HG02938 (cell line): ENCODE results near the gene CILP2.
A peak's percentile ranks its signal among the peaks of the same experiment; 100 is the strongest.

Source experiments
- ATAC-seq: cut with Tn5 transposase; IDR thresholded peaks from one replicate; pipeline ENCODE4 v1.9.1; 2021; ENCODE audit warnings: mild to moderate bottlenecking, moderate library complexity; ENCODE audit not compliant: unreplicated experiment

Gene CILP2, protein sequence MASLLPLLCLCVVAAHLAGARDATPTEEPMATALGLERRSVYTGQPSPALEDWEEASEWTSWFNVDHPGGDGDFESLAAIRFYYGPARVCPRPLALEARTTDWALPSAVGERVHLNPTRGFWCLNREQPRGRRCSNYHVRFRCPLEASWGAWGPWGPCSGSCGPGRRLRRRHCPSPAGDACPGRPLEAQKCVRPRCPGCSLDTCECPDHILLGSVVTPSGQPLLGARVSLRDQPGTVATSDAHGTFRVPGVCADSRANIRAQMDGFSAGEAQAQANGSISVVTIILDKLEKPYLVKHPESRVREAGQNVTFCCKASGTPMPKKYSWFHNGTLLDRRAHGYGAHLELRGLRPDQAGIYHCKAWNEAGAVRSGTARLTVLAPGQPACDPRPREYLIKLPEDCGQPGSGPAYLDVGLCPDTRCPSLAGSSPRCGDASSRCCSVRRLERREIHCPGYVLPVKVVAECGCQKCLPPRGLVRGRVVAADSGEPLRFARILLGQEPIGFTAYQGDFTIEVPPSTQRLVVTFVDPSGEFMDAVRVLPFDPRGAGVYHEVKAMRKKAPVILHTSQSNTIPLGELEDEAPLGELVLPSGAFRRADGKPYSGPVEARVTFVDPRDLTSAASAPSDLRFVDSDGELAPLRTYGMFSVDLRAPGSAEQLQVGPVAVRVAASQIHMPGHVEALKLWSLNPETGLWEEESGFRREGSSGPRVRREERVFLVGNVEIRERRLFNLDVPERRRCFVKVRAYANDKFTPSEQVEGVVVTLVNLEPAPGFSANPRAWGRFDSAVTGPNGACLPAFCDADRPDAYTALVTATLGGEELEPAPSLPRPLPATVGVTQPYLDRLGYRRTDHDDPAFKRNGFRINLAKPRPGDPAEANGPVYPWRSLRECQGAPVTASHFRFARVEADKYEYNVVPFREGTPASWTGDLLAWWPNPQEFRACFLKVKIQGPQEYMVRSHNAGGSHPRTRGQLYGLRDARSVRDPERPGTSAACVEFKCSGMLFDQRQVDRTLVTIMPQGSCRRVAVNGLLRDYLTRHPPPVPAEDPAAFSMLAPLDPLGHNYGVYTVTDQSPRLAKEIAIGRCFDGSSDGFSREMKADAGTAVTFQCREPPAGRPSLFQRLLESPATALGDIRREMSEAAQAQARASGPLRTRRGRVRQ

DNA sequence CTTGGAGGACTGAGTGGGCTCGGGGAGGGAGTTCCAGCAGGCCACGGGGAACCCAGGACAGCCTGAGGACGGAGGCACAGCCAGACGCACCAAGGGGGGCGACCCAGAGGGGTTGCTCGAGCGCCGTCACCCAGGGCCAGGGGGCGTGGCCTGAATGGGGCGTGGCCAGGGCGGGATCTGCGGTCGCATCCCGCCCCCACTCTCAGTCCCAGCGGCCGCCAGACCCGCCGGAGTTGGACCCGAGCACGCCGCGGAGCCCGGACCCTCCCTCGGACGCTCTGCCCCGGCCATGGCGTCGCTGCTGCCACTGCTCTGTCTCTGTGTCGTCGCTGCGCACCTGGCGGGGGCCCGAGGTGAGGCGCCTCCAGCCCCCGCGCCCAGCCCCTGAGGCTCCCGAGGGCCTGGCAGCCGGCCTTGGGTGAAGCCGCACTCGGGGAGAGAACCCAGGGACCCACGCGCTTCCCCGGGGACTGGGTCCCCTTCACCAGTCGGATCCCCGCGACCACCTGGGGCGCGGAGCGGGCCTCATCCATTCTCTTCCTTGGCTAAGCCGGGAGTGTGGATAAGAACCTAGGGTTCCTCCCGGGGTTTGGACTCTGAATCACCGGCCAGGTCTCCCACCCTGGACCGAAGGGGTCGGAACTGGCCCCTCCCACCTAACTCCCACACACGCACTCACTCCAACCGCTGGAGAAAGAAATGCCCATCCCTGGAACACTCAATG lies at the start of gene CILP2:
TSS of gene CILP2 (plus strand) at position 205 of the 724 bp plus-strand sequence. CDS start at position 290, 85 bp downstream.
- ATAC-seq = no peak

DNA sequence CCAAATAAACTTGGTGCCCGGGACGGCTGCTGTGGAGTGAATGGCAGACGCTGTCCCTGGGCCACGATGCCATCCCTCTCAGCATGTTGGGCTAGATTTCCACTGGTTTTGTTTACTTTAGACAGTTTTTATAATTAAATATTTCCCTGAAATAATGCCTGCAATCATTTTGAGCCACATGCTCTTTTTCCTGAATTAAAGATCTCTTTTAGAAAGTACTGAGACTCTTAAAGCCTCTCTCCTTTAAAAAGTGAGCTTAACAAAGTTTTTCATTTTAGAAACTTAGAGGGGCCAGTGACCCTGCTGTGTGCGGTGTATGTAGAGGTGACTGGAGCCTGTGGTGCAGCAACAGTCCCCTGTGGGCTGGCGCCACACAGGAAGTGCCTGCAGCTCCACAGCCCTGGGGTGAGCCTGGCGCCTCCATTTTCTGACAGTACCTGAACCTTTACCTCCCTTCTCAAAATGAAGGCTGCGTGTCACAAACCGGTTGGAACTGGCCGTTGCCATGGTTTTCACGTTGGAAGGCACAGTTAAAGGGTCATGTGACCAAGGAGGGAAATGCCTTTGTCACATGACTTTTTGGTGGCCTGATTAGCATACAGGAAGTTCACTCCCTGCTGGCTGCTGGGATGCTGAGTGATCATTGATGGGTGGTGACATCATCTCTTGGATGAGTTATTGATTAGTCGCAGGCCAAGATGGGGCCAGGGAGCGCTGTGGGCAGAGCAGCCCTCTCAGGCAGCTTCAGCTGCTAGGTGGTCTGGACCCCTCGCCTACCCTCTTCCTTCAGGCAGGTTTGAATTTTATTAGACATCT lies 49.0 kb upstream of the CILP2 start:
- ATAC-seq = peak; percentile 52

DNA sequence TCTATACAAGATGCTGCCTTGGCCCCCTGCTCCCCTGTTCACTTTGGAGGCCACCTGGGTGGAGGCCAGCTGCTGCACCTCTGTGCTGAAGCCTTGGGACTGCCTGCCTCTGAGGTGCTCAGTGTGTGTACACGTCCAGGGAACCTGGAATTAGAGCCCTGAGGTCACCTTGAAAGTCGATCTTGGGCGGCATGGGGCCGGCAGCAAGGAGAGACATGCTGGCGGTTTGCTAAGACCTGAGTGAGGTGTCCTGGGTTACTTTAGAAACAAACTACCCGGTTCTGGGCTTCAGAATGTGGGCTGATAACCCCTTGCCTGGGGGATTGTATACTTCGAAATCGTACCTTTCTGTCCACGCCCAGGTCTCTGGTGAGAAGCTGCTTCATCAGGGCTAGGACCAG lies 48.3 kb upstream of the CILP2 start:
- no peak for ATAC-seq

DNA sequence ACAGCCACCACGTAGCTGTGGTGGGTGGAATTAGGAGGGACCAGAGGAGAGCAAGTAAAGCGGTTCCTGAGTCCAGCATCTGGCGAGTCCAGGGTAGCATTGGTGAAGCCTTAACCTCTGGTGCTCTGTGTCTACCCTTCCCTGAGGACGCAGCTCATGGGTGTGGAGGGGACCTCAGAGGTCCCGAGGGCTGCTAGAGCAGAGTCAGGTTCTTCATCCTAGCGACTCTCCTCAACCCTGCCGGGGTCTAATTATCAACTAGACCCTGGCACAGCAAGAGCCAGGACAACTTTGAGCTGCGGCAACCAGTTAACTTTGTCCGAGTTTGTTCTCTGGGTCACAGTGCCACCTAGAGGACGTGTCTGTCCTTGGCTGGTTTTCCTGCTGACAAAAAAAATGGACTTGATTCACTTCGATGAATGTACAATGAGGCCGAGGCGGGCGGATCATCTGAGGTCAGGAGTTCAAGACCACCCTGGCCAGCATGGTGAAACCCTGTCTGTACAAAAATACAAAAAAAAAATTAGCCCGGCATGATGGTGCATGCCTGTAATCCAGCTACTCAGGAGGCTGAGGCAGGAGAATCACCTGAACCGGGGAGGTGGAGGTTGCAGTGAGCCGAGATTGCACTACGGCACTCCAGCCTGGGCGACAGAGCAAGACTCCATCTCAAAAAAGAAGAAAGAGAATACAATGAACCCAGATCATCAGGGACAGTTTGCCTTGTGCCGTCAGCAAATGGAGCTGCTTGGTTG lies 47.7 kb upstream of the CILP2 start:
- no peak for ATAC-seq

DNA sequence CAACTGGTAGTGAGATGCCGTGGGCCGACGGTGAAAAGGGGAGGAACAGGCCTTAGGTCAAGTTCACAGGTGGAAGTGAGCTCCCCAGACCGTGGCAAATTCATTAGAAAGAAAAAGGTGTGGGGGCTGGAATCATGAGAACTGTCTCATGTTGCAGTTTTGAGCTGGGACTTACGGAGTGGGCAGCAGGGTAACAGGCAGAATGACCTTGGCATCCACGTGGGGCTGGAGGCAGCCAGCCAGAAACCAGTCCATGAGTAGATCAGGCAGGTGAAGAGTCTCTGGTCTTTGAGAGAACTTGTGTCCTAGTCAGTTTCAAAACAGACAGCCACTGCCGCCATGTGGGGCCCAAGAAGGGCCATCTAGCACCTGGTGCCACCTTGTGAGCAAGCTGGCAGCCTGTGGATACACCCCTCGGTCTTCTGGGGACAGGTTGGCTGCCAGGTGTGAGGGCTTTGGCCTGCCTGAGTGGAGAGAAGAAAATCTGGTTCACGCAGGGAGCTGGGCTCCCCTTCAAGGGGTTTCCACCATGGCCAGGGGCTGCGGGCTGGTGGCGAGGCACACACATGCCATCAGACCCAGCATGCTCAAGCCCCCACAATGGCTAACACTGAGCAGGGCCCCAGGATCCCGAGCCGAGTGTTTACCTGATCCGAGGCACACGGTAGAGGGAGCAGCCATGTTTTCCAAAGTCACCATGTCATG lies 46.6 kb upstream of the CILP2 start:
- no peak for ATAC-seq

DNA sequence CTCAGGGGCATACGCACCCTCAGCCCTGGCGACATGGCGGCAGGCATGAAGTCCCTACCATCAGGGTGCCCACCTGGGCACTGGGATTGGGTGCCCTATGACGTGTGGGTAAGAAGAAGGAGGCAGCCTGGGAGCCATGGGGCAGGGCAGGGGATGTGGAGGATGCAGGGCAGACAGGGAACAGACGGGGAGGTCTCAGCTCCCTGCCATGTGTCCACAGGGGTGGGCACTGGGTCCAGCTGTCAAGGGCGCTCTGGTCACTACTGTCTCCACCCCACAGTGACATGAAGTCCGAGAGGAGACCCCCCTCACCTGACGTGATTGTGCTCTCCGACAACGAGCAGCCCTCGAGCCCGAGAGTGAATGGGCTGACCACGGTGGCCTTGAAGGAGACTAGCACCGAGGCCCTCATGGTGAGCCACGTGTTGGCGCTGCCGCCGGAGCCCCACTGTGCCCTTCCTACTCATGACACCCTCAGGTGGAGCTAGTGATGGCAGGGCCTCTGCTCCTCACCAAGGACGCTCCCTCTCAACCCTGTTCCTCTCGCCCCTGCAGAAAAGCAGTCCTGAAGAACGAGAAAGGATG lies 45.9 kb upstream of the CILP2 start:
- no peak for ATAC-seq

DNA sequence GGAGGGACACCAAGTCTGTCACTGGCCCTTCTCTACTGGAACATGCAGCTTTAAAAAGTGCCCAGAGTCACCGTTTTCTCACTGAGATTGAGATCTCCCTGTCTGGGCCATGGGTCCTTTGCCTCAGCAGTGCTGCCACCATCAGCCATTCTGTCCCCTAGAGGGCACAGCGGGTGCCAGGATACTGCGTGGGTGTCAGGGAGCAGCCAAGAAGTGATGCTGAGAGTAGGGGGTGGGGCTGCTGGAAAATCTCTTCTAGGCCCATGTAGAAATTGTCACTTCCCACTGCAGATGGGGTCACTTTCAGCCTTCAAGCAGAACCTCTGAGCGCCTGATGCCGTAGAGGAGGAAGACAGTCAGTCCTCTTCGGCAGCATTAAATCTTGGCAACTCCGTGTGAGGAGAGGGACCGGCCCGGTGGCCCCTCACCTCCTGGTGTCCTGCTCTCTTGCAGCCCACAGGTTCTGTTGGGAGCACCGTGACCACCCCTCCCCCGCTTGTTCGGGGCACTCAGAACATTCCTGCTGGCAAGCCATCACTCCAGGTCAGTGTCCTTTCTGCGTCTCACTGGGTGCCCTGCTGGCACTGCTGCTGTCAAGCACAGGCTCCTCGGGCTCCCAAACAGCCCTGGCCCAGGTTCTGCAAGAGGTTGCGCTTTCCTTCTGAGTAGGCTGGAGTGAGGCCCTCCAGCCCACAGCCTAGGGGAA lies 44.1 kb upstream of the CILP2 start:
- no peak for ATAC-seq

DNA sequence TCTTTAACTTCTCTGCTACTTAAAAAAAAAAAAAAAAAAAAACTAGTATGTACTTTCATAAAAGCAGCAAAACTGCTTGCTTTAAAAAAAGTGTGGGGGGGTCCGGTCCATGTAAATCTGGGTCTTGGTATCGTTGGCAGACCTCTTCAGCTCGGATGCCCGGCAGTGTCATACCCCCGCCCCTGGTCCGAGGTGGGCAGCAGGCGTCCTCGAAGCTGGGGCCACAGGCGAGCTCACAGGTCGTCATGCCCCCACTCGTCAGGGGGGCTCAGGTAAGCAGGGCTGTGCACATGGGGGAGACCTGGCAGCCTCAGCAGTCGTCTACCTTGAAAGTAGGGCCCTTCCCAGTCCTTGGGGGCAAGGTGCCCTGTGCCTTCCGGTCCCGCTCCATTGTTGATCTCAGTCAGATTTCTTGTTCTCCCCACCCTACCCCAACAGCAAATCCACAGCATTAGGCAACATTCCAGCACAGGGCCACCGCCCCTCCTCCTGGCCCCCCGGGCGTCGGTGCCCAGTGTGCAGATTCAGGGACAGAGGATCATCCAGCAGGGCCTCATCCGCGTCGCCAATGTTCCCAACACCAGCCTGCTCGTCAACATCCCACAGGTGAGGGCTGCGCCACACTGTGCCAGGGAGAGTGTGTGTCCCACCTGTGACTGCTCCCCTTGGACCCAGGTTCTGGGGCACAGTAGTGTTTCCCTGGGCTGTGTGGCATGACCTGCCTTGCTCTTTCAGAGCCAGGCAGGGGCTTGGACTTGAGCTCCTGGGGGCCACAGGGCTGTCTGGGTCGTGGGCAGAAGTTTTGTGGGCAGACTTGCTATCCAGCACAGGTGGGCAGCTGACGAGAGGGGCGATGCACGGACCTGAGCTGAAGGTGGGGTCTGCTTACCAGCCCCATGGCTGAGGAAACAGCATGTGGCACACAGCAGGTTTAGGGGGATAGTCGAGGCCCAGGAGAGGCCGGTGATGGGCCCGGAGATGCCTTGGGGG lies 42.2 kb upstream of the CILP2 start:
- no peak for ATAC-seq

DNA sequence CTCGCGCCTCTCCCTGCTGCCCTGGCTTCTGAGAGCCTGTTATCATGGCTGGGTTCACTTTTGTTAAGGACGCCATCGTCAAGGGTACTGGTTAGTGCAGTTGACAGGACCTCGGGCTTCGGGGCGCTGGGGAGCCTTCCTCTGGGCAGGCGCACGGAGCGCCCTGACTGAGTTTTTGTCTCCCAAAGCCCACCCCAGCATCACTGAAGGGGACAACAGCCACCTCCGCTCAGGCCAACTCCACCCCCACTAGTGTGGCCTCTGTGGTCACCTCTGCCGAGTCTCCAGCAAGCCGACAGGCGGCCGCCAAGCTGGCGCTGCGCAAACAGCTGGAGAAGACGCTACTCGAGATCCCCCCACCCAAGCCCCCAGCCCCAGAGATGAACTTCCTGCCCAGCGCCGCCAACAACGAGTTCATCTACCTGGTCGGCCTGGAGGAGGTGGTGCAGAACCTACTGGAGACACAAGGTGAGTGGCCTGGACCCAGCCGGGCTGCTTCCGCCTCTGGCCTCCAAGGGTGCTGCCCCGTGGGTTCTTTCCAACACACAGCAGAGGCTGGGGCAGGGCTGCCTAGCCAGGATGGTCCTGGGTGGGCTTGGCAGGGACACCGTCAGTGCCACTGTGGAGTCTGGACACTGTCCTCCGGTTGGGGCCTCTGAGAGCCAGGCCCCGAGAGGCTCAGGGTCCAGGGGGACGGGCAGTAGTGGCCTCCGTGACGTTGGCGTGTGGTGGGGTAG lies 39.6 kb upstream of the CILP2 start:
- ATAC-seq = no peak

DNA sequence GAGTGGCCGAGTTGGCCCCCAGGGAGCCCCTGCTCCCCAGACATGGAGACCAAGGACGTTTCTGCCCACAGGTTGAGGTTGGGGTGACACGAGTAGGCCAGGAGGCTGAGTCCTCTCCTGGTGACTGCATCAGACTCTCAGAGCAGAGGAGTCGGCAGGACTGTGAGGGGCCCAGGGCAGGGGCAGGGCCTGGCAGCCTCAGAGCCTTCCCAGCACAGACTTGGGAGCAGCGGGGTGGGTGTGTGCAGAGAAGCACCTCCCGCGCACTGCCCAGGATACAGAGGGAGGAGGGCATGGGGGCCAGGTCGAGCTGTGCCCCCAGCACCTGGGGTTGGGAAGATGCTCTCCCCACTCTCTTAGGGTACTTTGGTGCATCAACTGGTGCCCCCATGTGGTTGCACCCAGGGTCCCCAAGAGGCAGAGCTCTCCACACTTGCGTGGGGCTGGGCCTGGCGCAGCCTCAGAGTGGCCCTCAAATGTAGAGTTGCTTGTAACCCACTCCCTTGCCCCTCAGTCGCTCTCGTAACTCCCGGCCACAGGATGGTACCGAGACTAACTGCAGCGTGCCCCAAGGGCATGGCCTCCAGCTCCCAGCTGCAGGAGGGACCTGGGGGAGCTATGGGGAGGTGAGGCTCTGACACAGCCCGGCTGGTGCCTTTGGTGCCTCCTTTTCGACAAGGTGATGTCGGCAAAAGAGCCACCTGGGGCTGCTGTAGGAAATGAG lies 38.6 kb upstream of the CILP2 start:
- ATAC-seq = no peak

DNA sequence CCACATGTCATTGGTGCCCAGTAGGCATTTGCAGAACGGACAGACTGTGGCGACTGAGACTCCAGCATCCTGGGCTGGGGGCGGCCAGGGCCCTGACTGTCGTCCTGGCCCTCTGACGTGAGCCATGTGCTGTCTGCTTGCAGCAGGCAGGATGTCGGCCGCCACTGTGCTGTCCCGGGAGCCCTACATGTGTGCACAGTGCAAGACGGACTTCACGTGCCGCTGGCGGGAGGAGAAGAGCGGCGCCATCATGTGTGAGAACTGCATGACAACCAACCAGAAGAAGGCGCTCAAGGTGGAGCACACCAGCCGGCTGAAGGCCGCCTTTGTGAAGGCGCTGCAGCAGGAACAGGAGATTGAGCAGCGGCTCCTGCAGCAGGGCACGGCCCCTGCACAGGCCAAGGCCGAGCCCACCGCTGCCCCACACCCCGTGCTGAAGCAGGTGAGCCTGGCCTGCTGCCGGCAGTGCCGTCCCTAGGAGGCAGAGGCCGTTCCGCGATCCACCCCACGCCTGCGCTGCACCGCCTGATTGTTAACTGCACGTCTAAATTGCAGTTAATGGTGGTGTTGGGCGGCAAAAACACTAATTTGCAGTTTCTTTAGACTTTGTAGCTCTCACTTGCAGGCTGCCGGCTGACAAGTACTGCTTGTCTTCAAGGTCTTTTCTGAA lies 37.0 kb upstream of the CILP2 start:
- no peak for ATAC-seq

DNA sequence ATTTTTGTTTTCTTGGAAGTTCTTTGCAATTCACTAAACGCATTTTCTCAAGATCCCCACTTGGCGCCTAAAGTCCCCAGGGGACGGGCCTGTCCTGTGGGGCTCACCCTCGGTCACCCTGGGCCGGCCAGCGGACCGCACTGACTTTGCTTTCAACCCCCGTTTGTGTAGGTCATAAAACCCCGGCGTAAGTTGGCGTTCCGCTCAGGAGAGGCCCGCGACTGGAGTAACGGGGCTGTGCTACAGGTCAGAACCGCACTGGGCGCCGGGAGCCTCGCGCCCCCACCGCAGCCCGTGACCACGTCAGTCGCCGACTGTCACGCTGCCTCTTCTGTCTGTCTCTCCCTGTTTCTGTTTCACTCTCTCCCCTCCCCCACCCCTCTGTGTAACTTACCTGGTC lies 36.3 kb upstream of the CILP2 start:
- ATAC-seq = no peak

DNA sequence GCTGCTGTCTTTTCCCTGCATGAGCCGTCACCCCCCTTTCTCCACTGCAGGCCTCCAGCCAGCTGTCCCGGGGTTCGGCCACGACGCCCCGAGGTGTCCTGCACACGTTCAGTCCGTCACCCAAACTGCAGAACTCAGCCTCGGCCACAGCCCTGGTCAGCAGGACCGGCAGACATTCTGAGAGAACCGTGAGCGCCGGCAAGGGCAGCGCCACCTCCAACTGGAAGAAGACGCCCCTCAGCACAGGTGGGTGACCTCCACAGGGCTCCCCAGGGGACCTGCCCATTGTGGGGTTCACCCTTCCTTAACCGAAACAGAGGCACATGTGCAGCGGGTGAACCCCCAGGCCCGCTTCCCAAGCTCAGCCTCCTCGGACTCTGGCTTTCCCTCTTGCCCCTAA lies 35.8 kb upstream of the CILP2 start:
- no peak for ATAC-seq

DNA sequence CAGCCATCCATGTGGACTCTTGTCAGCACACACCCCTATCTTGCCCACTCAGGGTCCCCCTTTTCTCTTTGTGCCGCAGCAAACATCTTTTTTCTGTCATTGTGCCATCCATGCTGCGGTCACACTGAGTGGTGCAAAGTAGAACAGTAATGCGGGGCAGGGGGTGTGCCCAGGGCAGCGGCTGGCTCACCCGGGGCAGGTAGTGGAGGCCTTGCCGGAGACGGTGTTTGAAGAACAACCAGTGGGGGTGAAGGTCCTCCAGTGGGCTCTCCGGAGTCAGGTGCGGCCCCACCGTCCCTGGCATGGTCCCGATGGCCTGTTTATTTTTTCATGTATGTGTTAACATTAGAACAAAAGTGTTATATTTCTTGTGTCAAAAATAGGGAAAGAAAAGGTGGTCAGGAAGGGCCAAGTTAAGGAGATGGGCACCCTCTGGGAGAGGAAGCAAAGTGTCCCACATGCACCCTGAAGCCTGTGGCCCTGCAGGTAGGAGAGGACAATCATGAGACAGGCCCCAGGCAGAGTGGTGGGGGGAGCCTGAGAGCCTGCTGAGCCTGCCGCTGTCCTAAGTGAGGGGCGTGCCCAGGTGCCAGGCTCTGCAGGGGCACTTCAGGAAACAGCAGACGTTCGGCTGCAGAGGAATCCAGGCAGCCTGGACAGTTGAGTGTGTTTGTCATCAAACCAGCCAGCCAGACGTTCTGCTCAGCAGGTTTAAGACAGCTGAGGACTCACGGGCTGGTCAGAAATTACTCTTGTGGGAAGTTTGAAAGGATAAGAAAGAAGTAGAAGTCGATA lies 35.1 kb upstream of the CILP2 start:
- ATAC-seq = no peak
